Spleen (tissue), 7 donors: ENCODE data around the gene CT45A9.

ENCODE experiments used
- CTCF ChIP-seq, 11 experiments: fragments of 200-600 bp in 7 of 11; fragments of 450-650 bp in 4 of 11; sonication (generic) in 4 of 11; IDR thresholded peaks in 8 of 11; conservative IDR thresholded peaks in 3 of 11; 1 replicate in 7 of 11; 2 replicates in 4 of 11; pipeline versions ENCODE4 v1.4.0 to v1.8.0; 2016 to 2021; ENCODE audit warnings: antibody characterized with exemption in 11 of 11, inconsistent platforms in 4 of 11, mild to moderate bottlenecking in 1 of 11
- POLR2A ChIP-seq, 3 donors: fragments of 450-650 bp; IDR thresholded peaks; one replicate each; pipeline ENCODE4 v1.5.1; 2017; ENCODE audit warnings: antibody characterized with exemption in 3 of 3, mild to moderate bottlenecking in 1 of 3
- POLR2AphosphoS5 ChIP-seq, 3 donors: sonication (generic); formaldehyde crosslinking; IDR thresholded peaks; one replicate each; pipeline ENCODE4 v1.5.1; 2017; ENCODE audit warnings: antibody characterized with exemption in 3 of 3
- donor health status: DM: no; HTN: no; CAD: no; lungs with moderate emphysema.
- donor health status: DM: no; HTN: no; CAD: no.
- donor health status: DM: no; HTN: no; CAD: no.

GRCh38 chrX:135893294-135893817, 21.7 kb upstream of the CT45A9 start, which contains the start of the genes CT45A10 and SAGE1:
- TF ChIP-seq POLR2A (IDR thresholded peaks at IDR 0.05) (no peak), CTCF (IDR thresholded peaks at IDR 0.05 in 8 of 11, conservative IDR thresholded peaks at IDR 0.05 in 3 of 11) (no peak), POLR2AphosphoS5 (IDR thresholded peaks at IDR 0.05) (no peak)
